ENCODE measurements around the gene LYZL4.

LYZL4 gene, protein sequence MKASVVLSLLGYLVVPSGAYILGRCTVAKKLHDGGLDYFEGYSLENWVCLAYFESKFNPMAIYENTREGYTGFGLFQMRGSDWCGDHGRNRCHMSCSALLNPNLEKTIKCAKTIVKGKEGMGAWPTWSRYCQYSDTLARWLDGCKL

DNA sequence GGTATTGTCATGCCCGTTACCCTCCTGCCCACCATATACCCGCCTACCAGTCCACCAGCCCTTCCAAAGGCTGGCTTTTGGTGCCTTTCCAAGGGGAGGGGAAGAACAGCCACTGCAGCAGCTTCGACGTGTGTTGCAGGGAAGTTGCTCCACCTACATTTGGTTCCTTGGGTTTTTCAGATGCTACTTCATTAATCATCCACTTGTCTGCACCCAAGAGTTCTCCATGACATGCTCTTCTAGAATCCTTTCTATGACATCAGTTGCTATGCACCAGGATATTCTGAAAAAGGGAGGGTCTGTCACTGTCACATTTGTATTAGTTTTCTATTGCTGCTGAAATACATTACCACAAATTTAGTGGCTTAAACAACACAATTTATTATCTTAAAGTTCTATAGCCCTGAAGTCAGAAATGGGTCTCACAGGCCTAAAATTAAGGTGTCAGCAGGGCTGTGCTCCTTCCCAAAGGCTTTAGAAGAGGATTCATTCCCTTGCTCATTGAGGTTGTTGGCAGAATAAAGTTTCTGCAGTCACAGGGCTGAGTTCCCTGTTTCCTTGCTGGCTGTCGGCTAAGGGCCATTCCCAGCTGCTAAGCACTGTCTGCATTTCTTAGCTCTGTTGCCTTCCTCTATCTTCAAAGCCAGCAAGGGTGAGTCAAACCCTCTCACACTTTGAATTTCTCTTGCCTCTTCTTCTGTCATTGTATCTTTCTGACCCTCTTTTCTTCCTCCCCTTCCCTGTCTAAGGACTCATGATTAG is at the start of gene LYZL4:
Gene LYZL4, minus strand, starts transcription at position 241 of the 762 bp plus-strand sequence. CDS start 3,359 bp downstream, outside the sequence.
- no peak for DNase-seq
- in situ Hi-C loops (cut with MboI; ENCODE audit: low pct_unique_long_range_greater_than_20kb, low sequenced_read_pairs): no loop called here

DNA sequence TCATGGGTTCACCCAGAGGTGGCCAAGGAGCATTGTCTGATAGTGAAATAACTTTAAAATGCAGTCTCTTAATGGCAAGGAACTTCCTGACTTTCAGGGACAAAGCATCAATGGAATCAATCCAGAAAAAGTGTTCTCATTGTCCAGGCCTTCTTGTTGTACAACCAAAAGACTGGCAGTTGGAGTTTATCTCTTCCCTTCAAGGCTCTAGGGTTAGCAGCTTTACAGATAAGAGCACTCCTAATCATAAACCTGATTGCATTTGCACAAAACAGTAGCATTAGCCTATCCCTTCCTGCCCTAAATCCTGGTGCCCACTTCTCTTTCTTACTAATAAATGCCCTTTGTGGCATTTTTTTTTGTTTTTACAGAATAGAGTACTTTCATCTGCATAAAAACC is 48.7 kb upstream of the LYZL4 start:
- DNase-seq: no peak
- in situ Hi-C loops (cut with MboI; ENCODE audit: low pct_unique_long_range_greater_than_20kb, low sequenced_read_pairs): no loop called here

DNA sequence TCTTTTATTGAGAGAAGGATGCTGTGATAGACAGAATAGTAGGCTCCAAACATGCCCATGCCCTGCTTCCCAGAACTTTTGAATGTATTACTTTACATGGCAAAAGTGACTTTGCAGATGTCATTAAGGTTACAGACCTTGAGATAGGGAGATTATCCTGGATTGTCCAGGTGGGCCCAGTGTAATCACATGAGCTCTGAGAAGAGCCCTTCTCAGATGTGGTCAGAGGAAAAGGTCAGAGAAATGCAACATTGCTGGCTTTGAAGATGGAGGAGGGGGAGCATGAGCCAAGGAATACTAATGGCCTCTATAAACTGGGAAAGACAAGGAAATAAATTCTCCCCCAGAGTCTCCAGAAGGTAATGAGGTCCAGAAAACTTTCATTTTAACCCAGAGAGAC is 45.8 kb upstream of the LYZL4 start:
- in situ Hi-C loops (cut with MboI; ENCODE audit: low pct_unique_long_range_greater_than_20kb, low sequenced_read_pairs): no loop called here
- no peak for DNase-seq

DNA sequence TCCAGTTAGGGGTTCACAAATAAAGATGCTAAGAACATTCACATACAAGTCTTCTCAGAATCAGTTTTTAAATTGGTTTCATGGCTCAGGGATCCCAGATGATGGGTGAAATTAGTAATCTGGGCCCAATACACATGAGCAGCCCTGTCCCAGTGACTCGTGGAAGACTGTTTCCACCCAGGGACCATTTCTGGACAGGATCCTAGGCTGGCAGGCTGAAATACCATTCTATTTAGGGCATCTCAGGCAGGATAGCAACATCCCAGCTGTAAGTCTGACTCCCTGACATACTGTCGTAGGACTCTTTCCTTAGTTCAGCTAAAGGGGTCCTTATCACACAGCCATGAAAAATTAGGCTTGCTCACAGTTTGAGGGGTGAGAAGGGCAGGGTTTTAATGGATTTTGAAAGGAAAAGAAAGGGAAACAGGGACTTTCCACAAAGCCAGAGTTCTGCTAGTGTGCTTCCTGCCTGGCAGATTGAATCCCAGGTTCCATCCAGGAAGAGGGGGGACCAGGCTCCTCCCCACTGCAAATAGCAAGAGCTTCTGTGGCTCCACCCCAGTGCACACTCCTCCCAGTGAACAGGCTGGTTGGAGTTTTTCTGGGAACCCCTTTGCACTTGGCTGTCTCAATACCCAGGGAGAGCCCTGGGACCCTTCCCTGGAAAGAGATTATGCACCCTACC is 41.3 kb upstream of the LYZL4 start:
- in situ Hi-C loops (cut with MboI; ENCODE audit: low pct_unique_long_range_greater_than_20kb, low sequenced_read_pairs): no loop called here
- no peak for DNase-seq

DNA sequence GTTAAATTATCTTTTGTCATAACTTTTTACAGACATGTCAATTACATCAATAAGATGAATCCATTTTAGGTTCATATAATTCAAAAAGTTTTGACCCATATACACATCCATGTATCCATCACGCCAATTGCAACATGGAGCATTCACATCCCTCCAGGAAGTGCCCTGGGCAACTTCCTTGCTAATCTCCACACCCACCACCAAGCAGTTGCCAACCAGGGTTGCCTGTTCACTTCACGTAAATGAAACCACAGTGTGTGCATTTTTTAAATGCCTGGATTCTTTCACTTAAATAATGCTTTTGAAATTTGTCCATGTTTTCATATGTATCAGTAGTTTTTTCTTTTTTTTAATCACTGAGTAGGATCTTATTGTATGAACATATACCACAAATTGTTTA is 40.7 kb upstream of the LYZL4 start:
- in situ Hi-C loops (cut with MboI; ENCODE audit: low pct_unique_long_range_greater_than_20kb, low sequenced_read_pairs): no loop called here

DNA sequence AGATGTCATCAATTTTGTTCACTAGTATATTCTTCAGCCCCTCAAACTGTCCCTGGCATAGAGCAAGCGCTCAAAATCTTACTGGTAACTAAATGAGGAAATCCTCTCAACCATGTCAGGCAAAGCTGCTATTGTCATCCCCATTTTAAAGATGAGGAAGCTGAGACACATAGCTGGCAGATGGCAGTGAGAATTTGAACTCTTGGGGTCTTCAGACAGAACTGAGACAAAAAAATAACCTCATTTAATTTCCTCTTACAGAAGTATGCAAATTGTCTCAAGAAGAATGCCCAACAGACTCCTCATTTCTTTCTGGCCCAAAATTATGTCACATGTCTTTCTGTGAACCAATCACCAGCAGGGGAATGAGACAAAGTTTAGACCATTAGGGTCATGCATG is 40.2 kb upstream of the LYZL4 start:
- DNase-seq: no peak
- in situ Hi-C loops (cut with MboI; ENCODE audit: low pct_unique_long_range_greater_than_20kb, low sequenced_read_pairs): no loop called here

More for the DNA sequence above, 40.7 kb upstream of the LYZL4 start:
- no peak for DNase-seq

DNA sequence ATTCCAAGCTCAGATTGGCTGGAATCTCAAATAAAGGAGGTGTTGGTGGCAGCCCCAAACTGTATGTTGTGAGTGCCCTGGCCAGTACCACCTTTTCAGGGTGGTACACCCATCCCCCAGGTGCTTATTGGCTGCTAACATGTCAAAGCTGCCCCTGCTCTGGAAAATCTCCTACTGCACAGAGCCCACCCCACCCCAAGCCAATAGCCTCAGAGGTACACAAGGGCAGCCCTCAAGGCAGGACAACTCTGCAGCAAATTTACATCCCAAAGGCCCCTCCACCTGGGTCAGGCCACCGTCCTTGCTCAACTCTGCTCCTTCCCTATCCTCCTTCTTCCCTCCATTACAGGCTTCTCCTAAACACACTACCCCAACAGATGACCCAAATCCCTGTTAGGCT is 37.1 kb upstream of the LYZL4 start:
- in situ Hi-C loops (cut with MboI; ENCODE audit: low pct_unique_long_range_greater_than_20kb, low sequenced_read_pairs): loop anchor here (25.0 kb wide), 3 partner anchors 210 to 560 kb away; no protein-coding TSS in a partner anchor
- DNase-seq: no peak

DNA sequence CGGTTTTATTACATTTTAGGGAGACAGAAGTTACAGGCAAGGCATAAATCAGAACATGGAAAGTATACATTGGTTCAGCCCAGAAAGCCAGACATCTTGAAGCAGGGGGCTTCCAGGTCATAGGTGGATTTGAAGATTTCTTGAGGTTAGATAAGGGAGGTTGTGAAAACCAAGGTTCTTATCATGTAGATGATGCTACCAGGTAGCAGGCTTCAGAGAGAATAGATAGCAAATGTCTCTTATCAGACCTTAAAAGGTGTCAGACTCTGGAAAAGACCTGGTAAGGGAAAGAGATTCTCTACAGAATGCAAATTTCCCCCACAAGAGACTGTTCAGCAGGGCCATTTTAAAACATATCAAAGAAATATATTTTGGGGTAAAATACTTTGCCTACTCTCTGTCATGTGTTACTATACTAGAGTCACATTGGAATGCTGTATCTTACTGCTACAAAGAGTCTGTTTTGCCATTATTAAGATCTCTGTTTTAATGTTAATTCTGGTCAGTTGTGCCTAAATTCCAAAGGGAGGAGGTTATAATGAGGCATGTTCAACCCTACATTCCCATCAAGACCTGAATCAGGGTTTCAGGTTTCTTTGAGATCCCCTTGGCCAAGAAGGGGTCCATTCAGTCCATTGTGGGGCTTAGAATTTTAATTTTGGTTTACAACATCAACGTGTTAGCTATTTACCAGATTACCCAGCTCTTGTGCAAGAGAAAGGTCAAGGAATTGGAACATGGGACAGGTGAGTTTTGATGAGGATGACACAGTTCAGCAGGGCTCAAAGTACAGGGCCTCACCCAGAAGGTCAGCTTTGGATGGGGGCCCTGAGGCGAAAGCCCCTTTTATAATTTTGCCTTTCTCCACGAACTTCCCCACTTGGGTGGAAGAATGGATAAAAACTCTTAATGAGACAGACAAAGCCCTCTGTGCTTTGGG is 36.0 kb upstream of the LYZL4 start:
- in situ Hi-C loops (cut with MboI; ENCODE audit: low pct_unique_long_range_greater_than_20kb, low sequenced_read_pairs): loop anchor here (25.0 kb wide), 3 partner anchors 209 to 559 kb away; no protein-coding TSS in a partner anchor
- no peak for DNase-seq

DNA sequence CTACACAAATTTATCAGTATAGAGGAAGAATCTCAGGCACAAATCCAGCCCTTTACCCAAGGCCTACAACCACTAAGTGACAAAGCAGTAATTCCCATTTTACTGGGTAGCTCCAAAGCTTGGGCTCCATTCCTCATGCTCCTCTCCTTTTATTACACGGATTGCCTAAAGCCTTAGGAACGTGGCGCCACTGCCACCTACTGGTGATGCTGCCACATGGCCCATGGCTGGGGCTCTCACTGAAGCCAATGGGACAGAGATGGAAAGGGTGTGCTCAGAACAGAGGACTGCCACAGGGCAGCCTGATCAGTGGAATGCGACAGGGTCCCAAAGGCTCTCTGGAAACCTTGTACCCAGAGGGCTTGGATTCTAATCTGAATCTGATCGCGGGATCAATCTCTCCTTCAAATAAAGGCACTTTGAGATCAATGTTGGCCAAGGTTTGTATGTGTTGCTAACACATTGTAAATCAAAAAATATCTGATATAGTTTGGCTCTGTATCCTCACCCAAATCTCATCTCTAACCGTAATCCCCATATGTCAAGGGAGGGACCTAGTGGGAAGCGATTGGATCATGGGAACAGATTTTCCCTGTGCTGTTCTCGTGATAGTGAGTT is 33.5 kb upstream of the LYZL4 start:
- DNase-seq: peak; percentile 81
- in situ Hi-C loops (cut with MboI; ENCODE audit: low pct_unique_long_range_greater_than_20kb, low sequenced_read_pairs): loop anchor here (25.0 kb wide), 3 partner anchors 207 to 557 kb away; no protein-coding TSS in a partner anchor

DNA sequence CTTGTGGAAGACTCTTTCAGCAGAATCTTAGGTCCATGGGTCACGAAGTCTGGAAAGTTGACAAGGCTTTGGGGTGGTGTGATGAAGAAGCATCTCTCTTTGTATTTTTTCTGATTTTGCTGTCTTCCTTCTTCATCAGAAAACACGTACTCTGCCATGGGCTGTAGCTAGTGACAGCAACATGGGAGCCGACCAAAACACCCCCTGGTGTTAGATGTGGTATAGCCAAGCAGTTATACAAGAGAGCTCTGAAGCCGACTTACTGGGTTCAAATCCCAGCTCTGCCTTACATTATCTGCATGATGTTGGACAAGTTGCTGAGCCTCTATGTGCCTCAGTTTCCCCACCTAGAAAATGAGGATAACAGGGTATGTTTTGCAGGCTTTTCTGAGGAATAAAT is 32.9 kb upstream of the LYZL4 start:
- no peak for DNase-seq
- in situ Hi-C loops (cut with MboI; ENCODE audit: low pct_unique_long_range_greater_than_20kb, low sequenced_read_pairs): loop anchor here (25.0 kb wide), 3 partner anchors 206 to 556 kb away; no protein-coding TSS in a partner anchor

DNA sequence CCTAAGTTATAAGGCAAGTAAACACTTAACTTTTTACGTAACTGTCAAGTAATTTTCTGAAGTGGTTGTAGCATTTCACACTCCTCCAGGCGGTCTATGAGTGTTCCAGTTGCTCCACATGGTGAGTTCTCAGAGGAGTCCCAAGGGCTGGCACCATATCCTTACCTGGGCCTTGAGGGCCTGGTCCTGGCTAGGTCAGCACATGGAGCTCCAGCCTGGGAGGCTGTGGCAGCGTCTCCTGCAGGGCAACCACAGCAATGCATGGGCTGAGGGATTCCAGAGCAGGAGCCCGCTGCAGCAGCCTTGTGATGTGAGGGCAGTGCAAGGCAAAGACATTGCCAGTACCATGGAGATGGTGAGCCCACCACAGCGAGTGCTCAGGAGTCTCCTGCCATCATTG is 32.2 kb upstream of the LYZL4 start:
- in situ Hi-C loops (cut with MboI; ENCODE audit: low pct_unique_long_range_greater_than_20kb, low sequenced_read_pairs): loop anchor here (25.0 kb wide), 3 partner anchors 205 to 555 kb away; no protein-coding TSS in a partner anchor
- DNase-seq: no peak

DNA sequence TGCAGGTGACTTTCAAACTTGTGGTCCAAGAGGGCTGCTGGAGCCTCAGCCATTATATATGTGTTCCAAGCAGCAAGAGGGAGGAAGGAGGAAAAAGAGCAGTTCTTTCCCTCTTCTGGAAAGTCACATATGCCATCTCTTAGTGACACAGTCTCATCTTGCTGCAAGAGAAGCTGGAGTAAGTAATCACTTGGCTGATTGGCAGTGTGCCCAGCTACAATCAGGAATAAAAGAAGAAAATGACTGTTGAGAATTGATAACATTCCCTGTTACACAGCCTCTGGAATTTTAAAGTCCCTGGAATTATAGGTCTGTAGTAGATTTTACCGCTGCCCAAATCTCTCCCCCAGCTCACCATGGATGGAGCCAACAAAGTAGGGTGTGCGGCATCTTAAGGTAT is 31.4 kb upstream of the LYZL4 start:
- DNase-seq: no peak
- in situ Hi-C loops (cut with MboI; ENCODE audit: low pct_unique_long_range_greater_than_20kb, low sequenced_read_pairs): loop anchor here (25.0 kb wide), 3 partner anchors 204 to 554 kb away; no protein-coding TSS in a partner anchor

DNA sequence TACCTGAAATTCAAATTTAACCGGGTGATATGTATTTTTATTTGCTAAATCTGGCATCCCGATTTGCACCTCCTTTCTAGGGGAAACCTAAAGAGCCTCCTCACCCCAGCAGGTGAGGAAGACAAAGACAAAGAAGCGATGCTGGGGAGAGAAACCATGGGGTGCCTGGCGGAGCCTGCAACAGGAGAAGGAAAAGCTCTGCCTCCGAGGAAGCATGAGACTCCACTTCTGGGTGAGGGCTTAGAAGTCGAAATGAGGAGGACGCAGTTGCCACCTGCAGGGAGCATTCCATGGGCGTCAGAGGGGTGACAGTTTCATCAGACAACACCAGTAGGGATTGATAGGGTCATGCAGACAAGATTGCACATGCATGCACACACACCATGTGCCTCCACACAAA is 30.5 kb upstream of the LYZL4 start:
- no peak for DNase-seq
- in situ Hi-C loops (cut with MboI; ENCODE audit: low pct_unique_long_range_greater_than_20kb, low sequenced_read_pairs): loop anchor here (25.0 kb wide), 3 partner anchors 204 to 554 kb away; no protein-coding TSS in a partner anchor

DNA sequence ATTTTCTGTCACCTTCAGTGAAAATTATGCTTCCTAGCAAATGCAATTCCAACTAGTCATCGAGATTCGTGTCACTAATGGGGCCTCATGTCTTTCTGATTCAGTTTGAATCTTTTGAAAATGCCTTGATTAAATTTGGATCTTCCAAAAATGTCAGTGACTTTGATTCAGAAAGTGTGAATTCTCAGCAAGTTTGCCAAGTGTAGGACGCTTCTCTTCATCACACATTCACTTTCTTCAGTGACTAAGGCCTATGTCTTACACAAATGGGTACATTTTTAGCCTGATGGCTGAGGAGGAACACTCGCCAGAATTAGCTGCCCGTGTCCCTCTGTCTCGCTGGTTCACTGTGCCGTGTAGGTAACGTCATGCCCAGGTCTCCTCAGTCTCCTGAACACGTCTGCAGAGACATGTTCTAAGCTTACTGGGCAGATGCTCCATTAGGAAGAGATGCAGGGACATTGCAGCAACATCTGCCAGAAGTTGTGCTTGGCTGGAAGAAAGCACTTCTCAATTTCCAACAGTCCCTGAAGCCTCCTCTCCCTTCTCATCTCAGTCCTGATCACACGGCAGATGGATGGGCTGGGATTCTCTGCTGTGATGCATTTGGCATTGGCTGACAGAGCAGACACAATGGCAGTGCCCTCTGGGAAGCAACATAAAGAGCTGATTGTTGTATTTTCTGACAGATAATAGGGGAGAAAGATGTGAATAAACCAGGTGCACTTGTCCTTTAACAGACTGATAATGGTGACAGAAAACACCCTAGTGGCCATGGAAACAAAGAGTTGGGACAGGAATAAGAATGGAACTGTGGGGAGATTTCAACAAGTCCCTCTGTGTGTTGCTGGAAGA is 29.1 kb upstream of the LYZL4 start:
- no peak for DNase-seq

DNA sequence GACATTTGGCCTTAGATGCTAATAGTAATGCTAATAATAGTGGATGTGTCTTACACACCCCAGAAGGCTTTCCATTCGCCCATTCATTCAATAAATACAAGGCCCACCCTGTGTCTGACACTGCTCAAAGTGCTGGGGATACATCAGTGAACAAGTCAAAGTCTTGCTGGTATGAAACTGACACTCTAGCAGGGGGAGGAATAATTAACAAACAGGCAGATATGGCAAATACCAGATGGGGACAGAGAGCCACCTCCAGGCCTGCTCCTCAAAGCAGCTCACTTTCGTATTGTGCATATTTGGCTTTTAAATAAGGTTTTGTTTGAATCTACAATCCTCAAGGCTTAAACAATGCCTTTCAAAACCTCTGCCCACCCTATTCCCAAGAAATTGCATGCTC is 28.3 kb upstream of the LYZL4 start:
- in situ Hi-C loops (cut with MboI; ENCODE audit: low pct_unique_long_range_greater_than_20kb, low sequenced_read_pairs): loop anchor here (25.0 kb wide), 3 partner anchors 201 to 551 kb away; no protein-coding TSS in a partner anchor
- no peak for DNase-seq

More for the DNA sequence above, 29.1 kb upstream of the LYZL4 start:
- in situ Hi-C loops (cut with MboI; ENCODE audit: low pct_unique_long_range_greater_than_20kb, low sequenced_read_pairs): loop anchor here (25.0 kb wide), 3 partner anchors 202 to 552 kb away; no protein-coding TSS in a partner anchor

DNA sequence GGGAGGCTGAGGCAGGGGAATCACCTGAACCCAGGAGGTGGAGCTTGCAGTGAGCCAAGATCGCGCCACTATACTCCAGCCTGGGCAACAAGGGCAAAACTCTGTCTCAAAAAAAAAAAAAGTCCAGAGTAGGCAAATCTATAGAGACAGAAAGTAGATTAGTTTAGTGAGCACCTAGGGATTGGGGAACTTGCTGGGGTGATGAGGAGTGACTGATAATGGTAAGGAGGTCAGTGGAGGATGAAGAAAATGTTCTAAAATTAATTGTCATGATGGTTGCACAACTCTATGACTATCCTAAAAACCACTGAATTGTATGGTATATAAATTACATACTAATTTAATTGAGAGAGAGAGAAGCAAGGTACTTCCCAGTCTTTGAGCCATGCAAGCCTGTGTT is 27.8 kb upstream of the LYZL4 start:
- in situ Hi-C loops (cut with MboI; ENCODE audit: low pct_unique_long_range_greater_than_20kb, low sequenced_read_pairs): loop anchor here (25.0 kb wide), 3 partner anchors 201 to 551 kb away; no protein-coding TSS in a partner anchor
- no peak for DNase-seq

DNA sequence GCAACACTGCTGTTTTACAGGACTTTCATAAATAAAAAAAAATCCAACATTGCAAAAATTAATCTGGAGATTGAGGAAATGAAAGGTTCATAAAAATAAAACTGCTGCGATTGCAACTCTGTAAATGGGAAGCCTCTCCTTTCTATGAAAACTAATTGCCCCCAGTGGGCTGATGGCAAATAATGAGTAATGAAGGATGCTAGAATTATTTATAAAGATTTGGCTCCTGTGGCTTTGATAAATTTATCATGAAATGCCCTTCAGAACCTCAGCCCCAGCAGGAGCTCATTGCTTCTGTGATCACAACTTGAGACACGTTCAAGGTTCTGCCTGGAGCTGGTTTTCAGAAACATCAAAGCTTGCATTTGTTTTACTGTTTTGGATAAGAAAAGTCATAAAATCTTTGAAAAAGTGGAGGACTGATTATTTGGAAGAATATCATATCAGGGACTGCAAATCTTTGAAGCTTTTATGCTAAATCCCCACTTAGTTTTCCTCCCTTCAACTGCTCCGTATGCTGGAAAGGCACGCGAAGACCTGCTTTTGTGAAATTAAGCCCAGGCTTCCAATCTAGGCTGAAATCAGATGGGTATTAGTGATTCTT is 24.5 kb upstream of the LYZL4 start:
- in situ Hi-C loops (cut with MboI; ENCODE audit: low pct_unique_long_range_greater_than_20kb, low sequenced_read_pairs): loop anchor here (25.0 kb wide), 3 partner anchors 198 to 548 kb away; no protein-coding TSS in a partner anchor
- no peak for DNase-seq

Measured in KBM-7 (cell line).